HEK293 (cell line): Measurements from ENCODE around the gene OR6Y1.

ENCODE experiments used
- CTCF ChIP-seq: fragments of 450-650 bp; formaldehyde crosslinking; IDR thresholded peaks from 2 replicates; pipeline ENCODE4 v1.5.1; 2016; ENCODE audit warnings: missing biosample characterization, missing genetic modification characterization
- PRDM10 ChIP-seq: fragments of 450-650 bp; formaldehyde crosslinking; IDR thresholded peaks from 2 replicates; pipeline ENCODE4 v1.5.1; 2016; ENCODE audit warnings: missing biosample characterization, missing genetic modification characterization
- ZNF121 ChIP-seq: fragments of 450-650 bp; formaldehyde crosslinking; IDR thresholded peaks from 2 replicates; pipeline ENCODE4 v1.5.1; 2016; ENCODE audit warnings: missing biosample characterization, missing genetic modification characterization
- ZNF157 ChIP-seq: fragments of 450-650 bp; formaldehyde crosslinking; IDR thresholded peaks from 2 replicates; pipeline ENCODE4 v1.5.1; 2016; ENCODE audit warnings: missing biosample characterization, missing genetic modification characterization
- ZNF23 ChIP-seq: fragments of 450-650 bp; formaldehyde crosslinking; IDR thresholded peaks from 2 replicates; pipeline ENCODE4 v1.5.1; 2016; ENCODE audit warnings: missing biosample characterization, missing genetic modification characterization, borderline replicate concordance
- ZNF600 ChIP-seq: fragments of 450-650 bp; formaldehyde crosslinking; IDR thresholded peaks from 2 replicates; pipeline ENCODE4 v1.5.1; 2016; ENCODE audit warnings: missing biosample characterization, missing genetic modification characterization

DNA sequence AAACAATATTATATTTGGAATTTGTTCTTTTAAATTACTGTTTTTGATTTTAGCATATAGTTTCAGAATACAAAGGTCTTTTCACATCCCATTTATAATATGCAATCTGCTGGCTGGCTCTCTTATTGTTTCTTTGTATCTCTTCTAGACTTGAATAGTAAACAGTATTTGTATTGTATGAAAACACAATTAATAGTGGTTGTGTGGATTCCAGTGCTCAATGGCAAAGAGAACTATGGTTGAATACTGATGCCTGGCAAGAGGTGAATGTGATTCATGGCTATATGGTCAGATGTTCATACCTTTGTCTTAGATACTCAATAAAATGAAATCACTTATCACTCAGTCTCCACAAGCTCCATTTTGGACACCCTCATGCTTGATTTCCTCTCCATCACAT lies 37.2 kb downstream of the OR6Y1 start:
- TF ChIP-seq ZNF121 (tag by site-specific recombination): no peak
- TF ChIP-seq CTCF (tag by site-specific recombination): no peak
- TF ChIP-seq ZNF23 (tag by site-specific recombination): no peak
- no peak for TF ChIP-seq ZNF600 (tag by site-specific recombination)
- no peak for TF ChIP-seq ZNF157 (tag by site-specific recombination)
- no peak for TF ChIP-seq PRDM10 (tag by site-specific recombination)
